ENCODE measurements around the gene LRCH1.

The LRCH1 gene

GRCh38 chr13:46562581-46562980 lies 9.6 kb downstream of the LRCH1 start:
- DNase-seq, result no peak

GRCh38 chr13:46565808-46566750 lies 13.1 kb downstream of the LRCH1 start:
- DNase-seq, result no peak

GRCh38 chr13:46567671-46568070 lies 14.7 kb downstream of the LRCH1 start:
- DNase-seq, result no peak

- no peak for DNase-seq
These were observed 16.5 kb downstream of the LRCH1 start for GRCh38 chr13:46569456-46569855.

- DNase-seq, result no peak
These were observed 17.3 kb downstream of the LRCH1 start for GRCh38 chr13:46570273-46570672.

GRCh38 chr13:46571189-46571908 lies 18.4 kb downstream of the LRCH1 start:
- no peak for DNase-seq

- no peak for DNase-seq
These were observed 19.1 kb downstream of the LRCH1 start for GRCh38 chr13:46571909-46572595.

- no peak for DNase-seq
These were observed 19.9 kb downstream of the LRCH1 start for GRCh38 chr13:46572752-46573431.

GRCh38 chr13:46575301-46575771 lies 22.4 kb downstream of the LRCH1 start:
- no peak for DNase-seq

GRCh38 chr13:46575818-46576221 lies 22.9 kb downstream of the LRCH1 start:
- DNase-seq, result no peak

- no peak for DNase-seq
These were observed 23.8 kb downstream of the LRCH1 start for GRCh38 chr13:46576762-46577161.

- no peak for DNase-seq
These were observed 25.0 kb downstream of the LRCH1 start for GRCh38 chr13:46577696-46578589.

- DNase-seq, result no peak
These were observed 25.6 kb downstream of the LRCH1 start for GRCh38 chr13:46578590-46578975.

- DNase-seq, result no peak
These were observed 27.4 kb downstream of the LRCH1 start for GRCh38 chr13:46580362-46580839.

- DNase-seq, result no peak
These were observed 29.2 kb downstream of the LRCH1 start for GRCh38 chr13:46582190-46582589.

- DNase-seq, result no peak
These were observed 34.0 kb downstream of the LRCH1 start for GRCh38 chr13:46586751-46587514.

- no peak for DNase-seq
These were observed 34.9 kb downstream of the LRCH1 start for GRCh38 chr13:46587807-46588418.

- no peak for DNase-seq
These were observed 39.4 kb downstream of the LRCH1 start for GRCh38 chr13:46592385-46592784.

- peak; percentile 45 to 52 for DNase-seq
These were observed 40.4 kb downstream of the LRCH1 start for GRCh38 chr13:46593398-46593797.

All from activated CD4-positive, alpha-beta T cell treated with anti-CD3 and anti-CD28 coated beads for 4 hours (primary cell).